Measurements from ENCODE around the gene GAB1.

GAB1 gene

DNA sequence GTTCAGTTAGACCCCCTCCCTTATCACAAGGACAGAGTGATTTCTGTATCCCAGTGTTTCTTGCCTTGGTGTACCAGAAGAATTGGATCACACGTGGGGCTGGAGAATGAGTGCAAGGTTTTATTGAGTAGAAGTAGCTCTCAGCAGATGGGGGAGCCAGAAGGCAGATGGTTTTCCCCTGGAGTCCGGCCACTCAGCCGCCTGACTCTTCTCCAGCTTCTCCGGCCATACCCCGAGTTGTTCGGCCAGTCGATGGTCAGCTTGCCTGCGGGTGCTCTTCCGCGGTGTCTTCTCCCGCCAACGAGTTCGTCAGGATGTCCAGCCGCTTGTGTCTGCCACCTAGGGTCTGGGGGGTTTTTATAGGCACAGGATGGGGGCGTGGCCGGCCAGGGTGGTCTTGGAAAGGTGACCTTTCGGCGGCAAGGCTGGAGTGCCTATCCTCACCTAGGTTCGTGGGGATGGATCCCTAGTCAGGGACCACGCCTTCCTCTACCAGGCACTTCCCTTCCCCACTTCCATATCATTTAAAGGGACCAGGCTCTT is 14.5 kb downstream of the GAB1 start:
- H3K4me3 ChIP-seq: no peak overlapping the region
- DNase-seq (ENCODE audit: low read depth, low spot score): no peak
- no peak overlapping the region for H3K9ac ChIP-seq (ENCODE audit: insufficient read length)
- H3K36me3 ChIP-seq (ENCODE audit: insufficient read depth, low read length): no peaks in the 10 kb centered on the region
- H3K9me3 ChIP-seq (ENCODE audit: low read depth, low read length): no peaks in the 10 kb centered on the region
- TF ChIP-seq FOXP2 (optimal IDR thresholded peaks at IDR 0.05; ENCODE audit: control extremely low read depth, extremely low read length, insufficient read depth) (no peak), POLR2AphosphoS5 (IDR thresholded peaks at IDR 0.05; ENCODE audit: borderline replicate concordance, low read depth, low read length) (no peak), EZH2 (IDR thresholded peaks at IDR 0.05) (no peak)
- H3K27ac ChIP-seq: no peak overlapping the region

- H3K4me3 ChIP-seq: no peak overlapping the region
Measured at GRCh38 chr4:143351774-143352451, 15.2 kb downstream of the GAB1 start.

GRCh38 chr4:143352720-143353119 is 16.0 kb downstream of the GAB1 start:
- TF ChIP-seq POLR2AphosphoS5 (IDR thresholded peaks at IDR 0.05; ENCODE audit: borderline replicate concordance, low read depth, low read length): no peak
- TF ChIP-seq FOXP2 (optimal IDR thresholded peaks at IDR 0.05; ENCODE audit: control extremely low read depth, extremely low read length, insufficient read depth): no peak
- TF ChIP-seq EZH2 (IDR thresholded peaks at IDR 0.05): no peak
- no peak for DNase-seq (ENCODE audit: low read depth, low spot score)
- Histone ChIP-seq H3K4me3 (no peak overlapping the region), H3K9ac (ENCODE audit: insufficient read length) (no peak overlapping the region), H3K9me3 (ENCODE audit: low read depth, low read length) (no peaks in the 10 kb centered on the region), H3K36me3 (ENCODE audit: insufficient read depth, low read length) (no peaks in the 10 kb centered on the region), H3K27ac (no peak overlapping the region)

More at GRCh38 chr4:143351774-143352451, 15.2 kb downstream of the GAB1 start:
- no peak for DNase-seq (ENCODE audit: low read depth, low spot score)
- TF ChIP-seq EZH2 (IDR thresholded peaks at IDR 0.05) (no peak), POLR2AphosphoS5 (IDR thresholded peaks at IDR 0.05; ENCODE audit: borderline replicate concordance, low read depth, low read length) (no peak), FOXP2 (optimal IDR thresholded peaks at IDR 0.05; ENCODE audit: control extremely low read depth, extremely low read length, insufficient read depth) (no peak)
- Histone ChIP-seq H3K9me3 (ENCODE audit: low read depth, low read length) (no peaks in the 10 kb centered on the region), H3K27ac (no peak overlapping the region), H3K36me3 (ENCODE audit: insufficient read depth, low read length) (no peaks in the 10 kb centered on the region), H3K9ac (ENCODE audit: insufficient read length) (no peak overlapping the region)

DNA sequence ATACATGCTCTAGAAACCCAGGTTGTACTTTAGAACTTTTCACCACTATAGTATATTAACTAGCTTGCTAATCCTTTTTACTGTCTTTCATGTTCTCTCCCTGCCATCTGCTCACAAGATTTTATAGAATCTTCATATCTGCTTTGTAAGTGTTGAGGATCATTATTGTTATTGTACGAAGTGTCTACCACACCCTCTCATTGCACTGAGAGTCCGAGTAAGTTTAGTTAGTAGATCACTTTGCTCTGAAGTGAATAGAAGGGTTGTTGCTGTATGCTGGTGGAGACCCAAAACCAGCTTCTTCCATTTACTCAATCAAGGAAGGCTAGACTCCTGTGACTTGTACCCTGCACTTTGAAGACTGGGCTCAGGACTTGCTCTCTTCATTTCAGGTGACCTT is 17.1 kb downstream of the GAB1 start:
- no peaks in the 10 kb centered on the region for H3K9me3 ChIP-seq (ENCODE audit: low read depth, low read length)
- TF ChIP-seq EZH2 (IDR thresholded peaks at IDR 0.05) (no peak), FOXP2 (optimal IDR thresholded peaks at IDR 0.05; ENCODE audit: control extremely low read depth, extremely low read length, insufficient read depth) (no peak), POLR2AphosphoS5 (IDR thresholded peaks at IDR 0.05; ENCODE audit: borderline replicate concordance, low read depth, low read length) (no peak)
- no peak overlapping the region for H3K27ac ChIP-seq
- no peaks in the 10 kb centered on the region for H3K36me3 ChIP-seq (ENCODE audit: insufficient read depth, low read length)
- DNase-seq (ENCODE audit: low read depth, low spot score): no peak
- no peak overlapping the region for H3K4me3 ChIP-seq
- H3K9ac ChIP-seq (ENCODE audit: insufficient read length): peak overlapping the region; percentile 7

- Histone ChIP-seq H3K4me3 (no peak overlapping the region), H3K36me3 (ENCODE audit: insufficient read depth, low read length) (no peaks in the 10 kb centered on the region), H3K9me3 (ENCODE audit: low read depth, low read length) (no peaks in the 10 kb centered on the region), H3K9ac (ENCODE audit: insufficient read length) (no peak overlapping the region), H3K27ac (no peak overlapping the region)
- DNase-seq (ENCODE audit: low read depth, low spot score): no peak
- TF ChIP-seq FOXP2 (optimal IDR thresholded peaks at IDR 0.05; ENCODE audit: control extremely low read depth, extremely low read length, insufficient read depth): no peak
- no peak for TF ChIP-seq EZH2 (IDR thresholded peaks at IDR 0.05)
- no peak for TF ChIP-seq POLR2AphosphoS5 (IDR thresholded peaks at IDR 0.05; ENCODE audit: borderline replicate concordance, low read depth, low read length)
Measured at GRCh38 chr4:143354990-143355389, 18.3 kb downstream of the GAB1 start.

DNA sequence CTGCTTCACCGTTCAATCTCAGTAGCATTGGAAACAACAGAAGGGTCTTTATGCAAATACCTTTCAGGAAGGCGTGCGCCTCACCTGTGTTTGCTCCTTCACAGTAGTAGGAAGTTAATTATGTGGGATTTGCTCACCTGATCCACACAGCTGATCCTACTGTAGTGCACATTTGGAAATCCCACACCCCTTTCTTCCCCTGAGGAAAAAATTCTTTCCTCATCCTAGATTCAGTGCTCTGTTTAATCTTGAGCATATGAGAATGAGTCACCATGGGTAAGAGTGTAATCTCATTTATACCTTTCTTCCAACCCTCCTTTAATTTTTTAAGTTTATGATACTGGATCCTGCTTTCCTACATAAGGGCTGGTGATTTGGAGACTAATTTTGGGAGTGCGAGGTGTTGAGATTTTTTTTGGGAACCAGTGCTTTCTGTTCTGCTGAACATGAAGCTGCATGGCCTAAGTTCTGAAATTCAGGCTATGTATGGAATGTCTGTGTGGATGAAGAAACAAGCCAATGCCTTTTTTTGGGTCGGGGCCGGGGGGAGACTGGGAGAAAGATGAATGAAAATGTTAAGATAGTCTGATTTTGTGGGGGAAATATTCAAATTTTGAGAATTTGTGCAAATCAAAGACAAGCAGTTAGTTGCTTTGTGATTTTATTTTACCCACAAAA is 19.0 kb downstream of the GAB1 start:
- Histone ChIP-seq H3K9me3 (ENCODE audit: low read depth, low read length) (no peaks in the 10 kb centered on the region), H3K4me3 (no peak overlapping the region), H3K27ac (no peak overlapping the region), H3K9ac (ENCODE audit: insufficient read length) (no peak overlapping the region), H3K36me3 (ENCODE audit: insufficient read depth, low read length) (no peaks in the 10 kb centered on the region)
- TF ChIP-seq POLR2AphosphoS5 (IDR thresholded peaks at IDR 0.05; ENCODE audit: borderline replicate concordance, low read depth, low read length) (no peak), EZH2 (IDR thresholded peaks at IDR 0.05) (no peak), FOXP2 (optimal IDR thresholded peaks at IDR 0.05; ENCODE audit: control extremely low read depth, extremely low read length, insufficient read depth) (no peak)
- DNase-seq (ENCODE audit: low read depth, low spot score): no peak

DNA sequence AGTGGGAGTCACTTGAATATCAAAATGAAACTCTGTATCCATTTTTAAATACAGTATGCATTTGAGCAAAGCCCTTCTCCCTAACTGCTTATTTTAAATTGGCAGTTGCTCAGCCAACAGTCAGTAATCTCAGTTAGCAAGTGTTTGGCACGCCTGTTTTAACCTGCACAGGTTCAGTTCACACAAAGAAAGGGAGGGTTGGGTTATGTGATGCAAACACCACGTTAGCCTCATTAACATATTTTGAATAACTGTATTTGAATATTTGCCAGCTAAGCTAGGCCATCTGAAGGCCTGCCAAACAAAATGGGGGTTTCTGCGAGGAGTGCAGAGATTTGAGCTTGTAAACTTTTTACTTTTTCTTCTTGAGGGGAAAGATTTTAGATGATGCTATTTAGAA is 19.8 kb downstream of the GAB1 start:
- no peak overlapping the region for H3K4me3 ChIP-seq

GRCh38 chr4:143357161-143357845 is 20.6 kb downstream of the GAB1 start:
- Histone ChIP-seq H3K9me3 (ENCODE audit: low read depth, low read length) (no peaks in the 10 kb centered on the region), H3K9ac (ENCODE audit: insufficient read length) (no peak overlapping the region), H3K4me3 (no peak overlapping the region), H3K27ac (no peak overlapping the region), H3K36me3 (ENCODE audit: insufficient read depth, low read length) (no peaks in the 10 kb centered on the region)
- TF ChIP-seq EZH2 (IDR thresholded peaks at IDR 0.05) (no peak), POLR2AphosphoS5 (IDR thresholded peaks at IDR 0.05; ENCODE audit: borderline replicate concordance, low read depth, low read length) (no peak), FOXP2 (optimal IDR thresholded peaks at IDR 0.05; ENCODE audit: control extremely low read depth, extremely low read length, insufficient read depth) (no peak)
- peak; percentile 77 for DNase-seq (ENCODE audit: low read depth, low spot score)

More for the DNA sequence above, 19.8 kb downstream of the GAB1 start:
- H3K27ac ChIP-seq: no peak overlapping the region
- H3K36me3 ChIP-seq (ENCODE audit: insufficient read depth, low read length): no peaks in the 10 kb centered on the region
- no peak for DNase-seq (ENCODE audit: low read depth, low spot score)
- H3K9ac ChIP-seq (ENCODE audit: insufficient read length): no peak overlapping the region
- no peaks in the 10 kb centered on the region for H3K9me3 ChIP-seq (ENCODE audit: low read depth, low read length)
- TF ChIP-seq POLR2AphosphoS5 (IDR thresholded peaks at IDR 0.05; ENCODE audit: borderline replicate concordance, low read depth, low read length) (no peak), FOXP2 (optimal IDR thresholded peaks at IDR 0.05; ENCODE audit: control extremely low read depth, extremely low read length, insufficient read depth) (no peak), EZH2 (IDR thresholded peaks at IDR 0.05) (no peak)
